Immature natural killer cell (primary cell): ENCODE measurements around the gene CRYGS. TPM values are rescaled to one million over a fixed set of nuclear protein-coding genes. Genes with fewer than 3 reads are reported as not detected.
"Not testable (repeated sequence)": the region's sequence is repeated elsewhere in the genome, so short reads cannot be mapped to it uniquely, and the experiment has no call there.

Experiments used
- DNase-seq, 3 donors: peaks; one replicate each; pipeline ENCODE4 v3.0.0; 2022; ENCODE audit warnings: mixed read lengths in 1 of 3
- H3K27ac Mint-ChIP-seq, 6 donors: one replicate each; pipeline ENCODE4 v1.8.0; 2020; ENCODE audit warnings: mixed read lengths in 6 of 6, mild to moderate bottlenecking in 5 of 6, inconsistent platforms in 4 of 6, moderate library complexity in 3 of 6
- H3K27me3 Mint-ChIP-seq, 3 donors: one replicate each; pipeline ENCODE4 v1.8.0; 2020 to 2021; ENCODE audit warnings: low read depth in 3 of 3, mild to moderate bottlenecking in 3 of 3, mixed read lengths in 3 of 3, moderate library complexity in 3 of 3, inconsistent platforms in 1 of 3
- H3K36me3 Mint-ChIP-seq, 3 donors: one replicate each; pipeline ENCODE4 v1.8.0; 2020; ENCODE audit warnings: mixed read lengths in 3 of 3, inconsistent platforms in 2 of 3, mild to moderate bottlenecking in 2 of 3
- H3K4me1 Mint-ChIP-seq, 2 donors: one replicate each; pipeline ENCODE4 v1.8.0; 2020; ENCODE audit warnings: inconsistent platforms in 2 of 2, mild to moderate bottlenecking in 2 of 2, mixed read lengths in 2 of 2, moderate library complexity in 1 of 2
- H3K4me3 Mint-ChIP-seq, 5 donors: one replicate each; pipeline ENCODE4 v1.8.0; 2020; ENCODE audit warnings: mild to moderate bottlenecking in 5 of 5, mixed read lengths in 5 of 5, inconsistent platforms in 3 of 5, moderate library complexity in 3 of 5
- H3K9me3 Mint-ChIP-seq, 6 donors: one replicate each; pipeline ENCODE4 v1.8.0; 2020; ENCODE audit warnings: mild to moderate bottlenecking in 6 of 6, mixed read lengths in 6 of 6, inconsistent platforms in 4 of 6, moderate library complexity in 3 of 6
- polyA plus RNA-seq, 3 donors: library from polyadenylated mRNA; unstranded; fragments of 300-500 nt; fragmentation: Illumina TruSeq; gene quantifications; one replicate each; pipeline ENCODE4 v1.2.3, GENCODE V29; 2021

Gene CRYGS
- polyA plus RNA-seq, result under 1 TPM in 1 of 3 donors, not detected in 2; 0.37 TPM

DNA sequence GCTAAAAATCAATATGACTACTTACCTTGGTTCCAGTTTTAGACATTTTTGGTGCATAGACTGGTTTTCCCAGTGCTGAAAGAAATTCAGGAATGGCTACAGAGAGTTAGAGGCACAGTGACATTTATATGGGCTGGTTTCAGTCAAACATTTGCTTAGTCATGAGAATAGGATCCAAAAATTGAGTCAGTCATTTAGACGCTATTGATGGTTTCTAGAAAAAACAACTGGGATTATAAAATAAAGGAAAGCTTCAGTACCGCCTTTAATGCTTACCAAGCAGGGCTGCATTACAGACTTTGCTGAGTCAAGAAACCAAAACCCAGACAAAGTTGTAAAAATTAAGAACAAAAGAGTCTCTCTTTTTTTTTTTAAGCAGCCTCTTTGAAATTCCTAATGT lies at the start of gene CRYGS:
Gene CRYGS (minus strand): TSS at position 100 of the 400 bp plus-strand sequence. CDS start 54 bp downstream, at position 46.
- no peaks in the 10 kb centered on the region for H3K27me3 Mint-ChIP-seq
- no peak within 1 kb of the TSS for H3K4me3 Mint-ChIP-seq
- H3K27ac Mint-ChIP-seq, result no peak within 1 kb of the TSS
- no peak for DNase-seq
- H3K9me3 Mint-ChIP-seq, result no peaks in the 10 kb centered on the region
- H3K4me1 Mint-ChIP-seq, result peaks cover 5 to 8% of the 10 kb centered on the region in 2 donors
- H3K36me3 Mint-ChIP-seq, result peaks cover 5 to 23% (median 12%) of the 10 kb centered on the region in 3 donors

DNA sequence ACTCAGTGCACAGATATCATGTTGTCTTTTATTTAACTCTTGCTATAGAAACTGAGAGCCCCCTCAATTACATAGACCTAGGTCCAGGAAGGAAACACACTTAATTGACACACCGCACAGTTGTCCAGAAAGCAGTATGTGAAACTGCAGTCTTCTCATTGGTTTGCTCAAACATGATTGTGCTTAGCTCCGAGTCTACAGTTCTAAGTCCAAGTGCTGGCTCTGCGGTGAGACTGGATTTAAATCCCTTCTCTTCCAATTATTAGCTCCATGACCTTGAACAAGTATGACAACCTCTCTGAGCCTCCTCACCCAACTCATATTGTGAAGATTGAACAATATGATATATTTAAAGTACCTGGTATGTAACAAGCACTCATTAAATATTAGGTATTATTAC lies 49.7 kb upstream of the CRYGS start:
- H3K27ac Mint-ChIP-seq, result no peak overlapping the region
- no peaks in the 10 kb centered on the region for H3K9me3 Mint-ChIP-seq
- no peaks in the 10 kb centered on the region for H3K4me1 Mint-ChIP-seq
- H3K4me3 Mint-ChIP-seq, result no peak overlapping the region
- DNase-seq, result no peak
- H3K36me3 Mint-ChIP-seq, result no peaks in the 10 kb centered on the region
- peaks cover 1 to 7% (median 3%) of the 10 kb centered on the region in 3 donors for H3K27me3 Mint-ChIP-seq

DNA sequence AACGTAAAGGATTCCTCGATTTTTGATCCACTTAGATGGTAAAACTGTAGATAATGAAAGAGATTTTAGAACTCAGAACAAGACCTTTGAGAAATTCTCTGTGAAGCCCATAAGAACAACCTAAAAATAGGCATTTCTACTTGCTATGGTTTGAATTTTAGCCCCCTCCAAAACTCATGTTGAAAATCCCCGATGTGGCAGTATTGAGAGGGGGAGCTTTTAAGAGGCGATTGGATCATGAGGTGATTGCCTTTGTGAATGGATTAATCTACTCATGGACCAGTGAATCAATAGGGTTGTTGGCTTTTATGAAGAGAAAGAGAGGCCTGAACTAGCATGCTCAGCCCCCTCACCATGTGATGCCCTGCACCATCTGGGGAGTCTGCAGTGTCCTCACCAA lies 48.5 kb upstream of the CRYGS start:
- peaks cover 0 to 5% (median 3%) of the 10 kb centered on the region in 3 donors for H3K27me3 Mint-ChIP-seq
- no peaks in the 10 kb centered on the region for H3K4me1 Mint-ChIP-seq
- no peak overlapping the region for H3K27ac Mint-ChIP-seq
- H3K36me3 Mint-ChIP-seq, result no peaks in the 10 kb centered on the region
- DNase-seq, result no peak
- H3K9me3 Mint-ChIP-seq, result no peaks in the 10 kb centered on the region
- H3K4me3 Mint-ChIP-seq, result no peak overlapping the region

DNA sequence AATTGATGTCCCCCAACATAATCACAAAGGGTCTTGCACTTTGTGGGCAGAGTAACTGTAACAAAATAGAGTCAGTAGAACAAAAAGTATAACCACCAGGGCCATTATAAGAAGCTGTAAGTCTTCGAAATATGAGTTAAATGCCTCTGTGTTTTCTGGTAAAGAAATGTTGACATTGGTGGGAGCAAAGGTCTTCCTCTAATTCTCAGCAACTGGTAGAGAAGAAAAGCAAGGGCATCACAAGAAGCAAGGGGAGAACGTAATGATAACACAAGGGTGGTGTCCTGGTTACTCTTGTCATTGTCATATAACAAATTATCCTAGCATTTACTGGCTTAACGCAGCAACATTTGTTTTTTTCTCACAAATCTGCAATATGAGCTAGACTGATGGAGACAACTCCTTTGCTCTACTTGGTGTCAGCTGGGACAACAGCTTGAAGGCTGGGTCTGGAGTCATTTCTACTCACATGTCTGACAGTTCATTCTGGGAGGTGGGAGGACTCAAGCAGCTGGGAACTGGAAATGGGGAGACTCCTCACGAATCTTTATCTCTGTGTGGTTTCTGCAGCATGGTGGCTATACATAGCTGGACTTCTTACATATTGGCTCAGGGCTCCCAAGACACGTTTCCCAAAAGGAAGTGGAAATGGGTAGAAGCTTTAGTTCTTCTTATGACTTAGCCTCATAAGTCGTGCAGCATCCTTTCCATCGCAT lies 46.6 kb upstream of the CRYGS start:
- Mint-ChIP-seq H3K9me3 (no peaks in the 10 kb centered on the region), H3K27ac (no peak overlapping the region), H3K36me3 (peaks cover 0 to 4% (median 0%) of the 10 kb centered on the region in 3 donors), H3K4me1 (no peaks in the 10 kb centered on the region), H3K4me3 (no peak overlapping the region), H3K27me3 (peaks cover 0 to 3% (median 1%) of the 10 kb centered on the region in 3 donors)
- DNase-seq, result no peak

DNA sequence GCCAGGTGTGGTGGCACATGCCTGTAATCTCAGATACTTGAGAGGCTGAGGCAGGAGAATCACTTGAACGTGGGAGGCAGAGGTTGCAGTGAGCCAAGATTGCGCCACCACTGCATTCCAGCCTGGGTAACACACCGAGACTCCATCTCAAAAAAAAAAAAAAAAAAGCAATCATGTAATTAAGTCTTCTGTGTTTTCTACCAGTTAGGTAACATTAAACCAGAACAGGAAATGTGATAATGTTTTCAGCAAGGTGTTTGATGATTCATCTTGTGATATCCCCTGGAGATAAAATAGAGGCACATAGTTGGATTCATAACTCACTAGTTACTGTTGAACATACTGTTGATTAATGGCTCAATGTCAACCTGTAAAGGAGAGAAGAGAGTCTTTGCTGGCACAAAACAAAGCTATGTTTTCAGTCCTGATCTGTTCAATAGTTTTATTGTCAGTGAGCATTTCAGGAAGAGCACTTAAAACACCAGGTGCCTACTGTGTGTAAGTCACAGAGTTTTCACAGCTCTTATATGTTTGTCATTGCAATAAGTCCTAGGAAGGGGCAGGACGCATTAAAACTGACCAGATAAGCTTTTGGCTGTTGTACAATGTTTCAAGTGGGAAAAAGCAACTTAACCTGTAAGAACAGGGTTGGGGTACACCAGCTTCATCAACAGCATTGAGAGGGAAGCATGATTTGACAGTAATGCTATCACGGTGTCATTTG lies 45.8 kb upstream of the CRYGS start:
- H3K36me3 Mint-ChIP-seq, result peaks cover 0 to 10% (median 0%) of the 10 kb centered on the region in 3 donors
- H3K4me1 Mint-ChIP-seq, result no peaks in the 10 kb centered on the region
- H3K27ac Mint-ChIP-seq, result peak overlapping the region in 1 of 6 donors; percentile 17
- H3K4me3 Mint-ChIP-seq, result no peak overlapping the region
- peaks cover 0 to 3% (median 1%) of the 10 kb centered on the region in 3 donors for H3K27me3 Mint-ChIP-seq
- DNase-seq, result no peak
- H3K9me3 Mint-ChIP-seq, result no peaks in the 10 kb centered on the region

DNA sequence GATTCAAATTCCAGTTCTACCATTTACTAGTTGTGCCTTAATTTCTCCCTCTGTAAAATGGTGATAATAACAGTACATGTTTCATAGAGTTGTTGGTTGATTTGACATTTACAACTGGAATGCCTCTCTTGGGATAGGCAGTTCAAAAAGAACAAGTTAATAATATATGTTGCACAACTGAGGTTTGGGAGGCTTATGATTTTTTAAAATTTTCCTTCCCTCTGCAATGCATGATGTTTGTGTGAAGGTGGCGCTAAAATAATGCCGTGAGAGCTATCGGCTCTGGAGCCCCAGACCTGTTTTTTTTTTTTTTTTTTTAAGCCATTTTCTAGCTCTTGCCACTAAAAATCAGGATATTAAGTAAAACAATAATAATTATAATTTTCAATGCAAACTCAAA lies 44.9 kb upstream of the CRYGS start:
- Mint-ChIP-seq H3K9me3 (no peaks in the 10 kb centered on the region), H3K36me3 (peaks cover 7 to 18% (median 9%) of the 10 kb centered on the region in 3 donors), H3K4me3 (no peak overlapping the region), H3K27me3 (peaks cover 0 to 3% (median 1%) of the 10 kb centered on the region in 3 donors), H3K4me1 (no peaks in the 10 kb centered on the region), H3K27ac (no peak overlapping the region)
- DNase-seq, result no peak

DNA sequence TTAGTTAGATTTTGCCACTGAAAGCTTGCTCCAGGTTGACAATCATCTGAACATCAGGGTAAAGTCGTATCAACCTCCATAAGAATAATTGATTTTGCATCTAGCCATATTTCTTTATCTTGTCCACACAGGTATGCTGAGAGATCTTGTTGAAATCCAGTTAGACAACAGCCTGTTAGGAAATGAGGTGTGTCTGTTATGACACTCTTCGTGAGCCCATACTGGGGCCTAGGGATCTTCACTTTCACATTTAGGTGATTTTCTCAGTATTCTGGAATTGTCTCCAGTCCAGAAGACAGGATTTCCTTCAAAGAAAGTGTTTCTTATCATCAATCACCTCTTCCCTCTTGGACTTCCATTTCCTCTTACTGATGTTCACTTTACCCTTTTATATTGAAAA lies 44.5 kb upstream of the CRYGS start:
- no peaks in the 10 kb centered on the region for H3K9me3 Mint-ChIP-seq
- H3K4me3 Mint-ChIP-seq, result no peak overlapping the region
- H3K4me1 Mint-ChIP-seq, result no peaks in the 10 kb centered on the region
- peaks cover 12 to 21% (median 12%) of the 10 kb centered on the region in 3 donors for H3K36me3 Mint-ChIP-seq
- DNase-seq, result no peak
- H3K27me3 Mint-ChIP-seq, result peaks cover 0 to 3% (median 0%) of the 10 kb centered on the region in 3 donors
- H3K27ac Mint-ChIP-seq, result no peak overlapping the region

DNA sequence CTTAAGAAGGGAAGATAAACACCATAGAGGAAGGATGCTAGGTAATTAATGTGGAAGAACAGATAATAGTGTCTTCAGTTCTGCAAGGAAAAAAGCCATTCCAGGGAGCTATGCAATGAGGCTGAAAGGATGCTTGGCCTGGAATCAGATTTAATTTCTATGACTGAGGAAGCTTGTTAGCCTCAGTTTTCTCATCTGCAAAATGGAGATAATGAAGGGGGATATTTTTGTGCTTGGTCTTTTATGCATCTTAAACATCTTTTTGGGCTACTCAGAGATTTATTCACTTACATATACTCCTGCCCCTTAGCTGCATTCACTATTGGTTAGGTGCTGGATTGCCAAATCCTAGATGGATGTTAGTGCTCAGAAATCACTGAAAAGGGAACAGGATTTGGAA lies 43.0 kb upstream of the CRYGS start:
- Mint-ChIP-seq H3K4me3 (no peak overlapping the region), H3K27ac (no peak overlapping the region), H3K9me3 (no peaks in the 10 kb centered on the region), H3K27me3 (peaks cover 0 to 3% (median 0%) of the 10 kb centered on the region in 3 donors), H3K36me3 (peaks cover 17 to 35% (median 24%) of the 10 kb centered on the region in 3 donors), H3K4me1 (no peaks in the 10 kb centered on the region)
- DNase-seq, result no peak

DNA sequence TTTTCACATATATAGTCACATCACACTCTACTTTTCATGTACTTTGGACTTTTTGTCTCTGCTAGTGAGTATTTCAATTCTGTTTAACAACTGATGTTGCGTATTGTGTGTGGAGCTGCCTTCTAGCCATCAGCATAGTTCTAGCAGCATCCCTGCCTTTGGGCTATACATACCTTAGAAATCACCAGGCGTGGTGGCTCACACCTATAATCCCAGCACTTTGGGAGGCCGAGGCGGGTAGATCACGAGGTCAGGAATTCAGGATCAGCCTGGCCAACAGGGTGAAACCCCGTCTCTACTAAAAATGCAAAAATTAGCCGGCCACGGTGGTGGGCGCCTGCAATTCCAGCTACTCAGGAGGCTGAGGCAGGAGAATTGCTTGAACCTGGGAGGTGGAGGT lies 42.1 kb upstream of the CRYGS start:
- H3K36me3 Mint-ChIP-seq, result peaks cover 22 to 44% (median 32%) of the 10 kb centered on the region in 3 donors
- not testable (repeated sequence) for DNase-seq, H3K27me3 Mint-ChIP-seq, H3K4me3 Mint-ChIP-seq, H3K27ac Mint-ChIP-seq, H3K4me1 Mint-ChIP-seq, H3K9me3 Mint-ChIP-seq

DNA sequence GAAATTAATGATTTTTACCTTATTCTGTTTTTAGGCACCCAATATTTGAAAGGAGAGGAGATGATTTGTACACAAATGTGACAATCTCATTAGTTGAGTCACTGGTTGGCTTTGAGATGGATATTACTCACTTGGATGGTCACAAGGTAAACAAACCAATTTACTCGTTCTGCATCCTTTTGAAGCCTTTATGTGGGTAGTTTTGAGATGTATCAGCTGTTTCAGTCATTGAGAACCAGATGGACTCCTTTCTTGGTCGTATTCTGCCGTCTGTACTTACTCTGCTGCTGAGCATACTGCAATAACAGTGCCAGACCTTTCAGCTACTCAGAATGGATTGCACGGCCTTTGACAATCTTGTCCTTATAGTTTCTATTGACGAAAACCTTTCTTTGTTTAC lies 39.7 kb upstream of the CRYGS start:
- no peak overlapping the region for H3K27ac Mint-ChIP-seq
- H3K4me3 Mint-ChIP-seq, result no peak overlapping the region
- H3K36me3 Mint-ChIP-seq, result peaks cover 35 to 48% (median 41%) of the 10 kb centered on the region in 3 donors
- DNase-seq, result no peak
- H3K27me3 Mint-ChIP-seq, result peaks cover 0 to 3% (median 0%) of the 10 kb centered on the region in 3 donors
- peaks cover 0 to 9% of the 10 kb centered on the region in 2 donors for H3K4me1 Mint-ChIP-seq
- no peaks in the 10 kb centered on the region for H3K9me3 Mint-ChIP-seq

DNA sequence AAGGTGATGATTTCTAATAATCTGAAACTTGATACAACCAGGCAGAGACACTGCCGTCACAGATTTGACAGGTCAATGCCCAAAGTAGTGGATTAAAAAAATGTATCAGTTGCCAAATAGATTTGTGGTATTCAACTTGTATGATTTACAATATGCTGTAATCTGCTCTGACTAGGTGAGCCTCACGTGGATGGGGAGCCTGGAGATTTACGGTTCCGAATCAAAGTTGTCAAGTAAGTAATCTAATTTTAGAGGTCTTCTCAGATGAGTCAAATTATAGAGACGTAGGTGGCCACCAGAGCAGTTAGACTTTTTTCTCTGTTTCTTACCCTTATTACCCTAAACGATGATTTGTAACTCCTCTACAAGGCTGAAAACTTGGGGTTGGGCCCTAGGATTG lies 38.4 kb upstream of the CRYGS start:
- no peak for DNase-seq
- Mint-ChIP-seq H3K9me3 (no peaks in the 10 kb centered on the region), H3K36me3 (peaks cover 35 to 52% (median 45%) of the 10 kb centered on the region in 3 donors), H3K4me1 (peaks cover 1 to 22% of the 10 kb centered on the region in 2 donors), H3K4me3 (no peak overlapping the region), H3K27me3 (peaks cover 0 to 3% (median 0%) of the 10 kb centered on the region in 3 donors), H3K27ac (no peak overlapping the region)

DNA sequence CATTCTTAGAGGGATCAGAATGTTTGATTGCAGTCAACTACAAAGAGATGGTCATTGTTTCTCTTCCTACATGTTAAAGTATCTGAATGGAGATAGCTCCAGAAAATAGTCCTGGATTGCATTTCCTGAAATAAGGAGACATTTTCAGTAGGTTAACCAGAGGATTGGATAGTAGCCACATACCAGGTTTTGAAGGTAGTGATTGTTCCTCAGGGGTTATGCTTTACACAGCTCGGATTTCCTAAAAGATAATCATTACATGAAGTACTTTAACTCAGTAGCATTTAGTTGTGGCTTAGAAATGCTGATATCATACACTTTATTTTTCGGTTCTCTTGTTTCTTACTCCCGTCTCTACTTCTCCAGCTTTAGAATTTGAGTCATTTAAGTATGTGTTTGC lies 36.6 kb upstream of the CRYGS start:
- Mint-ChIP-seq H3K27ac (no peak overlapping the region), H3K36me3 (peaks cover 38 to 59% (median 46%) of the 10 kb centered on the region in 3 donors), H3K9me3 (no peaks in the 10 kb centered on the region), H3K4me1 (peaks cover 1 to 32% of the 10 kb centered on the region in 2 donors), H3K4me3 (no peak overlapping the region), H3K27me3 (no peaks in the 10 kb centered on the region)
- no peak for DNase-seq

DNA sequence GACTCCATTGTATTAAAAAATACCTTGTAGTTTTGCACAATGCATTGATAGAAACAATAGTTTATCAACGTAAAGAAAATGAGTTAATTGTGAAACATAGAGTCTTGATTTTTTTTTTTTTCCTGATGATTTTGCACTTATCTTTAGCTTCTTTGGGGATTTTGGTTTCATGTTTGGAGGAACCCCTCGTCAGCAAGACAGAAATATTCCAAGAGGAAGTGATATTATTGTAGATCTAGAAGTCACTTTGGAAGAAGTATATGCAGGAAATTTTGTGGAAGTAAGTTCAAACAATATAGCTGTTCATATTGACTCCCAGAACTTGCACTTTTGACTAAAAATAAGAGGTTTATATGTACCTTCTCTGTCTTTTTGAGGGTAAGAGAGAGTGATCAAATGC lies 33.3 kb upstream of the CRYGS start:
- peaks cover 33 to 53% (median 42%) of the 10 kb centered on the region in 3 donors for H3K36me3 Mint-ChIP-seq
- H3K9me3 Mint-ChIP-seq, result no peaks in the 10 kb centered on the region
- no peak overlapping the region for H3K27ac Mint-ChIP-seq
- peaks cover 0 to 3% (median 2%) of the 10 kb centered on the region in 3 donors for H3K27me3 Mint-ChIP-seq
- H3K4me3 Mint-ChIP-seq, result no peak overlapping the region
- no peak for DNase-seq
- H3K4me1 Mint-ChIP-seq, result peaks cover 15 to 58% of the 10 kb centered on the region in 2 donors

DNA sequence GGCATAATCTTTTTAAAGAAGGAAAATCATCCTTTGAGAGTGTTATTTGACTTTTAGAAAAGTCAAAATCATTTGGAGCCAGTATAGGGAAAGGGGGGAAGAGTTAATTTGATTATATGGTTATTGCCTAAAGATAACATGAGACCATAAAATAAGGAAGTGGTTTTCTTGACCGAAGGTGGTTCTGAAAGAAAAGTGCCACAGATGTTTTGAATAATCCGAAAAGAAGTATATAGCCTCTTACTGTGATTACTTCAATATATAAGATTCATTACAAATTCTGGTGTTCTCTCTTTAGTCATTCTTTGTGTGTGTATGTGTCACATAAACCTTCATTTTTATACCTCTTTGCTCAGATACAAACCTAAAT lies 27.4 kb upstream of the CRYGS start:
- DNase-seq, result no peak
- peaks cover 13 to 31% (median 22%) of the 10 kb centered on the region in 3 donors for H3K36me3 Mint-ChIP-seq
- peak overlapping the region; percentile 87 to 98 (median 96) for H3K27ac Mint-ChIP-seq
- H3K4me3 Mint-ChIP-seq, result peak overlapping the region; percentile 83 to 98 (median 94)
- H3K4me1 Mint-ChIP-seq, result peaks cover 60 to 83% of the 10 kb centered on the region in 2 donors
- H3K9me3 Mint-ChIP-seq, result no peaks in the 10 kb centered on the region
- H3K27me3 Mint-ChIP-seq, result peaks cover 10 to 20% (median 10%) of the 10 kb centered on the region in 3 donors
